HG02798 (cell line): ENCODE data around the gene OR2AJ1.
A peak's percentile ranks its signal among the peaks of the same experiment; 100 is the strongest.

Experiments used
- ATAC-seq: cut with Tn5 transposase; IDR thresholded peaks from one replicate; pipeline ENCODE4 v1.9.1; 2021; ENCODE audit warnings: mild to moderate bottlenecking; ENCODE audit not compliant: unreplicated experiment, poor library complexity

OR2AJ1 gene

DNA sequence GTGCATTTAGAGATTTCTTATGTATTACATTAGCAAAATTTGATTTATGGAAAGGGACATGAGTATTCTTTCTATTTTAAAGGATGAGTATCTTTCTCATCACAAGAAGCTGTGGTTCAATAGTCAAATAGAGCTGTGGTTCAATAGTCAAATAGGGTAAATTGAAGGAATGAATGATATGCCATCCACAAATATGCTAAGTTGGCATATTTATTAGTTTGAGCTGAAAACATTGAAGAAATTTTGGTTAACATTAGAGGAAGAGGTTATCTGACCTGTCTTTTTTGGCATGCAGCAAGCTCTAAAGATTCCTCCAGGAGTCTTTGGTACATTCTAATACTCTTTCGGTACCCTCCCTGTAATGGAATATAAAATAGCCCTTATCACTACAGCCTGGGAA lies 28.7 kb downstream of the OR2AJ1 start:
- ATAC-seq = no peak

DNA sequence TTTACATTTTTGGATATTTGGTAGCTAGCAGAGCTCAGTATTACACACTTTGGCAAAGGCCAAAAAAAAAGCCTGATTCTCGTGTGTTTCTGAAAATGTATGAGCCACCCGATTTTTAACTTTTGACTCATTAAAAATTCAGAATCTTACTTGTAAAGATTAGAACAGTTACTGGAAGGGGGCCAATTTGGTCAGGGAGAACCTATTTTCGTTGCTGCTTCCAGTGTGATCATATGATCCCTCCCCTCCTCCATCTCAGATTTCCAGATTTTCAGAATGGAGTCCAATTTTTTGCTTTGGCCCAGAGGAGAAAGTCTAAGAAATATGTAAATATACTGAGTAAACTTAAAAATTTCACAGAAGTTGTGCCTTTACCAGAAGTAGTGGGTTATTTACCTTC lies 37.1 kb downstream of the OR2AJ1 start:
- ATAC-seq = no peak

DNA sequence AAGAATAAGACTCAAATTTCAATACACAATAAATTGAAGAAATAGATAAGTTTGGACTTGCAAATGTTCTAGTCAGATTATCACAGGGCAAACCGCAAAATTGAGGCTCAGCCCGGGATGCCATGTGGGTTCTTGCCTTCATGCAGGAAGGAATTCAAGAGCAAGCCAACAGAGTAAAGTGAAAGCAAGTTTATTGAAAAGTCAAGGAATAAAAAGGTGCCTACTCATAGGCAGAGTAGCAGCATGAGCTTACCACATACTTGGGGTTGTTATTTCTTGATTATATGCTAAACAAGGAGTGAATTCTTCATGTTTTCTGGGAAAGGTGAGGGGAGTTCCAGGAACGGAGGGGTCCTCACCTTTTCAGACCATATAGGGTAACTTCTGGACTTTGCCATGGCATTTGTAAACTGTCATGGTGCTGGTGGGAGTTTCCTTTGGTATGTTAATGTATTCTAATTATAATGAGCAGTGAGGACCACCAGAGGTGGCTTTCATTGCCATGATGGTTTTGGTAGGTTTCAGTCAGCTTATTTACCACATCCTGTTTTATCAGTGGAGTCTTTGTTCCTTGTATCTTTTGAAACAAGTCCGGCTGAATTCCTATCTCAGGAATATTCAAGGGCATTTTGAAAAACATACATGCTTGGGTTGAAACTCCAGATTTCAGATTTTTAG lies 38.4 kb downstream of the OR2AJ1 start:
- ATAC-seq = no peak

DNA sequence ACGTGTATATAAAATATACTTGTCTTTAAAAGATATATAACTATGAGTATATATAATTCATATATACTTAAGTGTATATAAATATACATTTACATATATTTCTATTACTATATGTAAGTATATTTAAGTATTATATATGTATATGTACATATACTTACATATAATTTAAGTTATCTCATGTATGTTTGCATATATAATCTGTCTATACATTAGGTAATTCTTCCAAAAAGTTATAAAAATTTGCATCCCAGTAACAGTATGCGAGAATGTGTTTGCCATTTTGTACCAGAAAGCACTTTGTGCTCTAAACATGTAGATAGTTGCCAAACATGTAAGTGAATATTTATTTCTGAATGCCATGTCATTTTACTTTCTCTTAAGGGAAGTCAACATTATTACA lies 40.2 kb downstream of the OR2AJ1 start, which contains the start of gene OR2AK2:
OR2AK2 (plus strand) TSS at position 301 of the 400 bp plus-strand sequence. CDS start 144 bp downstream, outside the sequence.
- ATAC-seq = no peak

DNA sequence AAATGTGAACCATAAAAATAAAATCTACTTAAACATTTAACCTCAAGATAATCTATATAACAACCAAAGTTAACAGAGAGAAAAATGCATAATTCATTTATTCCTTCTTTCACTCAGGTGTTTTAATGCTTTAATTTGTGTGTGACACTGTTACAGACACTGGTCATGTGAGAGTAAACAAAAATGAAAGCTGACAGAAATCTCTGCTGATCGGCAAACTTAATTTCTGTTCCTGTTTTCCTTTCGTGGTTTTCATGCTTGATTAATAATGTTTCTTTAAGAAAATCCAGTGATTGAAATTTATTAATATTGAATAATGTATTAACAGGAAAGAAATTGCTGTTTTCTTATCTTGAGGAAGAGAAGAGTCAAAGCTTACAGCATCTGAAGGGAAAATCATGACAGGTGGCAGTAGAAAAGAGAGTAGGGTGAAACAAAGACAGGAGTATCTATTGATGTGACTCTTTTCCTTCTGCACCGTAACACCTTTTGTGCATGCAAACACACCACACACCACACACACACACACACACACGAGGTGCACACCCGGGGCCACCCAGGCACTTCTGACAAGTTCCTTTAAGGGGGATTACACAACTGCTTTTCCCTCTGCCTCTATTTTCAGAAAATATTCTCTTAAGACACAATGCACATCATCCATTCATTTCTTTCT lies 42.0 kb downstream of the OR2AJ1 start:
- peak; percentile 68 for ATAC-seq
